H1 (cell line): Measurements from ENCODE around the gene SOHLH2. TPM values are rescaled to one million over a fixed set of nuclear protein-coding genes. Genes with fewer than 3 reads are reported as not detected.

Source experiments
- CTCF ChIA-PET: fragments of 300-600 bp; sonication (Branson Sonifier 250); formaldehyde crosslinking; loops from one replicate; lab custom pipeline; 2021; ENCODE audit not compliant: partially characterized antibody; lab: Charles Lee
- POLR2A ChIA-PET: fragments of 300-600 bp; sonication (Branson Sonifier 250); formaldehyde crosslinking; loops from one replicate; lab custom pipeline; 2021; ENCODE audit warnings: inconsistent platforms; ENCODE audit not compliant: partially characterized antibody; lab: Charles Lee
- DNase-seq, 2 experiments: peaks; one replicate each; pipeline versions ENCODE4 v3.0.0 to v3.0.0-alpha.2; 2010 to 2022; ENCODE audit warnings: low spot score in 2 of 2, low read depth in 1 of 2, mixed read lengths in 1 of 2
- FAIRE-seq: peaks from 2 replicates; lab custom pipeline; 2011; peaks lifted over from hg19 to GRCh38; lab: Jason Lieb, UNC
- H2AFZ ChIP-seq: 2 replicates; pipeline ENCODE4 v1.8.1; 2012; ENCODE audit warnings: low read length, inconsistent platforms
- H2AK5ac ChIP-seq: 2 replicates; pipeline ENCODE4 v1.6.1; 2013; ENCODE audit warnings: low read depth, low read length
- H2BK120ac ChIP-seq: replicated peaks from 2 replicates; pipeline ENCODE3; 2013; ENCODE audit warnings: low read depth, low read length, inconsistent platforms
- H2BK12ac ChIP-seq: 2 replicates; pipeline ENCODE4 v1.6.1; 2013; ENCODE audit warnings: low read depth, low read length
- H2BK15ac ChIP-seq: 2 replicates; pipeline ENCODE4 v1.6.1; 2013; ENCODE audit warnings: low read length
- H2BK20ac ChIP-seq: 2 replicates; pipeline ENCODE4 v1.6.1; 2013; ENCODE audit warnings: low read length
- H2BK5ac ChIP-seq: 2 replicates; pipeline ENCODE4 v1.6.1; 2013; ENCODE audit warnings: low read depth, low read length
- H3K14ac ChIP-seq: 2 replicates; pipeline ENCODE4 v1.6.1; 2013; ENCODE audit warnings: inconsistent platforms; ENCODE audit not compliant: insufficient read length
- H3K18ac ChIP-seq: 2 replicates; pipeline ENCODE4 v1.6.1; 2013; ENCODE audit warnings: low read length; ENCODE audit errors: extremely low read depth
- H3K23ac ChIP-seq: 2 replicates; pipeline ENCODE4 v1.6.1; 2013; ENCODE audit warnings: inconsistent platforms; ENCODE audit not compliant: insufficient read length
- H3K23me2 ChIP-seq: 2 replicates; pipeline ENCODE4 v1.6.1; 2013; ENCODE audit warnings: low read depth, low read length
- H3K27ac ChIP-seq: 2 replicates; pipeline ENCODE4 v1.6.1; 2011; ENCODE audit warnings: low read depth, low read length, inconsistent platforms
- H3K27me3 ChIP-seq, 4 experiments: replicated peaks in 1 of 4; 1 replicate in 1 of 4; 2 replicates in 3 of 4; pipeline versions ENCODE4 v1.6.1 to v1.8.1; 2011 to 2013; ENCODE audit warnings: low read length in 3 of 4, mild to moderate bottlenecking in 3 of 4, inconsistent platforms in 2 of 4, mixed read lengths in 2 of 4, moderate library complexity in 1 of 4; ENCODE audit not compliant: control insufficient read depth in 3 of 4, insufficient read depth in 3 of 4; ENCODE audit errors: extremely low read depth in 1 of 4
- H3K36me3 ChIP-seq, 4 experiments: 2 replicates each; pipeline versions ENCODE4 v1.6.1 to v1.8.1; 2011 to 2013; ENCODE audit warnings: mild to moderate bottlenecking in 4 of 4, low read length in 3 of 4, moderate library complexity in 2 of 4, control low read depth in 1 of 4, inconsistent platforms in 1 of 4; ENCODE audit not compliant: insufficient read depth in 4 of 4, control insufficient read depth in 2 of 4
- H3K4ac ChIP-seq: replicated peaks from 2 replicates; pipeline ENCODE3; 2013; ENCODE audit warnings: low read length, low read depth, mixed read lengths, inconsistent platforms; ENCODE audit not compliant: insufficient read length
- H3K4me1 ChIP-seq, 4 experiments: replicated peaks in 1 of 4; 1 replicate in 1 of 4; 2 replicates in 3 of 4; pipeline versions ENCODE4 v1.6.1 to v1.8.1; 2011 to 2013; ENCODE audit warnings: low read length in 3 of 4, inconsistent platforms in 2 of 4, mixed read lengths in 1 of 4; ENCODE audit not compliant: insufficient read depth in 4 of 4, control insufficient read depth in 3 of 4
- H3K4me2 ChIP-seq, 2 experiments: 2 replicates each; pipeline versions ENCODE4 v1.6.1 to v1.8.1; 2011 to 2013; ENCODE audit warnings: low read depth in 2 of 2, low read length in 2 of 2, control low read depth in 1 of 2, inconsistent platforms in 1 of 2, mild to moderate bottlenecking in 1 of 2; ENCODE audit not compliant: insufficient read depth in 1 of 2
- H3K4me3 ChIP-seq, 4 experiments: fragments of 200-600, 300-600 bp in 1 of 4; sonication (generic), shearing (Covaris generic), sonication (Bioruptor Twin) in 1 of 4; 2 replicates each; pipeline versions ENCODE4 v1.5.1 to v1.8.1; 2011 to 2016; ENCODE audit warnings: low read length in 4 of 4, low read depth in 3 of 4, control low read depth in 2 of 4, inconsistent platforms in 2 of 4, mild to moderate bottlenecking in 2 of 4, mixed read lengths in 1 of 4, moderate library complexity in 1 of 4; ENCODE audit not compliant: insufficient read depth in 2 of 4; ENCODE audit errors: extremely low read depth in 1 of 4
- H3K56ac ChIP-seq: replicated peaks from 2 replicates; pipeline ENCODE3; 2013; ENCODE audit warnings: low read depth, mild to moderate bottlenecking, mixed read lengths, low read length, inconsistent platforms; ENCODE audit not compliant: insufficient read length
- H3K79me1 ChIP-seq: 2 replicates; pipeline ENCODE4 v1.6.1; 2013; ENCODE audit warnings: low read depth, low read length, control low read depth
- H3K79me2 ChIP-seq, 2 experiments: 2 replicates each; pipeline versions ENCODE4 v1.6.1 to v1.8.1; 2012 to 2013; ENCODE audit warnings: low read length in 2 of 2, mild to moderate bottlenecking in 2 of 2, inconsistent platforms in 1 of 2; ENCODE audit not compliant: insufficient read depth in 2 of 2, control insufficient read depth in 1 of 2
- H3K9ac ChIP-seq, 4 experiments: replicated peaks in 1 of 4; 1 replicate in 1 of 4; 2 replicates in 3 of 4; pipeline versions ENCODE4 v1.6.1 to v1.8.1; 2011 to 2013; ENCODE audit warnings: low read depth in 3 of 4, low read length in 3 of 4, control low read depth in 2 of 4, mild to moderate bottlenecking in 2 of 4, moderate library complexity in 2 of 4, inconsistent platforms in 1 of 4; ENCODE audit errors: extremely low read depth in 1 of 4
- H3K9me3 ChIP-seq, 2 experiments: 2 replicates each; pipeline versions ENCODE4 v1.6.1 to v1.8.1; 2012 to 2013; ENCODE audit warnings: mild to moderate bottlenecking in 2 of 2, moderate library complexity in 2 of 2, control low read depth in 1 of 2, inconsistent platforms in 1 of 2, low read depth in 1 of 2, low read length in 1 of 2, mixed read lengths in 1 of 2; ENCODE audit not compliant: insufficient read depth in 2 of 2
- H4K20me1 ChIP-seq, 2 experiments: replicated peaks in 1 of 2; 2 replicates each; pipeline versions ENCODE3 to v1.8.1; 2011 to 2013; ENCODE audit warnings: inconsistent platforms in 2 of 2, low read length in 2 of 2, mild to moderate bottlenecking in 1 of 2; ENCODE audit not compliant: insufficient read depth in 2 of 2, control insufficient read depth in 1 of 2
- H4K5ac ChIP-seq: 2 replicates; pipeline ENCODE4 v1.6.1; 2013; ENCODE audit warnings: low read length, low read depth, mixed read lengths, inconsistent platforms; ENCODE audit not compliant: insufficient read length
- H4K8ac ChIP-seq: 2 replicates; pipeline ENCODE4 v1.8.0; 2013; ENCODE audit warnings: mild to moderate bottlenecking, moderate library complexity, low read length, inconsistent platforms; ENCODE audit not compliant: insufficient read depth; ENCODE audit errors: extremely low read depth
- H4K91ac ChIP-seq: replicated peaks from 2 replicates; pipeline ENCODE3; 2013; ENCODE audit warnings: low read length, mixed read lengths, inconsistent platforms; ENCODE audit not compliant: insufficient read length
- EP300 ChIP-seq, 2 experiments: IDR thresholded peaks; 1 replicate in 1 of 2; 2 replicates in 1 of 2; pipeline ENCODE4 v1.6.1; 2011 to 2012; ENCODE audit warnings: low read depth in 2 of 2, low read length in 2 of 2, mild to moderate bottlenecking in 2 of 2, borderline replicate concordance in 1 of 2, inconsistent platforms in 1 of 2, moderate library complexity in 1 of 2
- EZH2 ChIP-seq: fragments of 200-600 bp; sonication (generic); IDR thresholded peaks from 2 replicates; pipeline ENCODE4 v1.7.1; 2012; ENCODE audit warnings: low read depth, mild to moderate bottlenecking, moderate library complexity, low read length, inconsistent platforms; ENCODE audit not compliant: severe bottlenecking
- NANOG ChIP-seq: IDR thresholded peaks from 2 replicates; pipeline ENCODE4 v1.6.1; 2011; ENCODE audit warnings: low read length, low read depth, mild to moderate bottlenecking, inconsistent platforms; ENCODE audit not compliant: insufficient read depth, poor library complexity, severe bottlenecking
- RFX5 ChIP-seq: IDR thresholded peaks from 2 replicates; pipeline ENCODE4 v1.6.1; 2011; ENCODE audit warnings: low read depth, low read length, improper control_type of control experiment, borderline replicate concordance
- SP1 ChIP-seq: IDR thresholded peaks from 2 replicates; pipeline ENCODE4 v1.6.1; 2011; ENCODE audit warnings: low read depth, low read length
- TCF12 ChIP-seq: IDR thresholded peaks from 2 replicates; pipeline ENCODE4 v1.6.1; 2011; ENCODE audit warnings: low read depth, mild to moderate bottlenecking, low read length
- WGBS, 2 experiments: shearing (Covaris generic) in 1 of 2; methylation state at CpG; one replicate each; pipeline versions ENCODE4 v1.1.6 to v1.1.7; 2013 to 2015; ENCODE audit warnings: low lambda C conversion rate in 2 of 2, mixed read lengths in 2 of 2, inconsistent platforms in 1 of 2, low coverage in 1 of 2, missing lambda C conversion rate in 1 of 2; ENCODE audit not compliant: insufficient replicate concordance in 2 of 2, insufficient coverage in 1 of 2, insufficient read length in 1 of 2; ENCODE audit errors: extremely low coverage in 1 of 2, missing lambda C conversion rate in 1 of 2; 5-methylcytosine and 5-hydroxymethylcytosine counted together
- polyA plus RNA-seq, 7 experiments: library from polyadenylated mRNA; depleted of rRNA in 3 of 7; stranded (reverse) in 5 of 7; unstranded in 2 of 7; fragments of >200 nt in 5 of 7; fragments of 200-250 nt in 2 of 7; gene quantifications; 1 replicate in 5 of 7; 2 replicates in 1 of 7; 4 replicates in 1 of 7; pipeline versions ENCODE4 v1.2.1 to v1.2.3, GENCODE V29; 2011 to 2013; ENCODE audit warnings: missing spikeins in 2 of 7, mixed read lengths in 2 of 7
- total RNA-seq: library from RNA; stranded (reverse); fragmentation: NEBNext Ultra II Directional; extraction: Animal tissue kit (Norgen Biotek cat#: 25700); gene quantifications from 2 replicates; pipeline ENCODE4 v1.2.1, GENCODE V29; 2021

Gene SOHLH2
- total and polyA plus RNA-seq, 2 of the 8 experiments (the other 6 are each of a cell fraction or from before 2014, with no cell fraction given) = 6.8 to 10.3 TPM

- Histone ChIP-seq H3K4me2 (no peak overlapping the region), H2BK15ac (no peak overlapping the region), H4K5ac (no peak overlapping the region), H2AFZ (no peak overlapping the region), H2AK5ac (no peak overlapping the region), H3K27ac (no peak overlapping the region), H3K79me2 (no peaks in the 10 kb centered on the region), H3K4ac (no peak overlapping the region), H4K91ac (no peak overlapping the region), H4K20me1 (no peaks in the 10 kb centered on the region), H3K79me1 (no peaks in the 10 kb centered on the region), H3K23me2 (no peaks in the 10 kb centered on the region), H4K8ac (no peak overlapping the region), H3K56ac (no peak overlapping the region), H2BK20ac (no peak overlapping the region), H3K23ac (no peak overlapping the region), H3K9me3 (no peaks in the 10 kb centered on the region), H3K4me1 (no peaks in the 10 kb centered on the region), H2BK12ac (no peak overlapping the region), H3K36me3 (peaks cover 0 to 3% (median 0%) of the 10 kb centered on the region in 4 experiments; a peak in 2 of 8 replicates), H3K14ac (no peak overlapping the region), H3K27me3 (no peaks in the 10 kb centered on the region), H3K18ac (no peak overlapping the region), H2BK120ac (no peak overlapping the region), H2BK5ac (no peak overlapping the region), H3K9ac (no peak overlapping the region), H3K4me3 (no peak overlapping the region)
- ChIA-PET CTCF (interaction anchor here (0.8 to 1.4 kb wide), 2 partner anchors 9 to 102 kb away, joined by 3 to 4 read pairs; no protein-coding TSS in a partner anchor), POLR2A (no interaction called here)
- TF ChIP-seq EP300 (IDR thresholded peaks at IDR 0.05; ENCODE audit: borderline replicate concordance in 1 of 2, low read depth in 2 of 2, low read length in 2 of 2) (no peak), SP1 (no peak), RFX5 (no peak), TCF12 (no peak), EZH2 (no peak), NANOG (no peak)
- 90% methylated on average over 1 of the region's 1 CpG; no CpG with 5 or more reads in 1 of the 2 experiments for WGBS, 2 experiments
- FAIRE-seq (no peak), DNase-seq (no peak)
Measured at GRCh38 chr13:36188441-36188840, 25.9 kb downstream of the SOHLH2 start.
